ENCODE results near the gene ZNF808. TPM values are rescaled to one million over a fixed set of nuclear protein-coding genes. Genes with fewer than 3 reads are reported as not detected.
"Not testable (repeated sequence)": the region's sequence is repeated elsewhere in the genome, so short reads cannot be mapped to it uniquely, and the experiment has no call there.

ZNF808 gene
- total and polyA plus RNA-seq, 2 of the 4 experiments (the other 2 are of a cell fraction): 3.6 to 19.9 TPM

- H2BK5ac ChIP-seq (ENCODE audit: low read depth, low read length, poor library complexity, severe bottlenecking); H3K14ac ChIP-seq (replicated peaks; ENCODE audit: low read depth, low read length); CTCF ChIA-PET; in situ Hi-C loops (cut with MboI; ENCODE audit: low sequenced_read_pairs); dilution Hi-C loops (cut with HindIII; ENCODE audit: low sequenced_read_pairs, unreplicated experiment); H3K18ac ChIP-seq (ENCODE audit: low read depth, low read length); DNase-seq; H4K5ac ChIP-seq (ENCODE audit: low read depth, low read length); H3K9me1 ChIP-seq (ENCODE audit: insufficient read depth, low read length); H3K4ac ChIP-seq (ENCODE audit: low read depth, low read length); H2BK20ac ChIP-seq (ENCODE audit: low read depth, low read length); H4K20me1 ChIP-seq (ENCODE audit: insufficient read depth, low read length); H3K4me1 ChIP-seq (ENCODE audit: control insufficient read depth, insufficient read depth, low read length); H2BK15ac ChIP-seq (ENCODE audit: low read depth, low read length); intact Hi-C loops (cut with micrococcal nuclease); H3K27me3 ChIP-seq (ENCODE audit: control insufficient read depth, insufficient read depth, low read length); H3K9ac ChIP-seq (ENCODE audit: low read depth, low read length); H3K4me2 ChIP-seq (ENCODE audit: low read depth, low read length); H3K4me3 ChIP-seq (ENCODE audit: insufficient read depth, low read depth, low read length); H3K27ac ChIP-seq (ENCODE audit: insufficient read depth, low read length); BruUV-seq (replicated peaks); H2BK120ac ChIP-seq (ENCODE audit: low read depth, low read length); H4K8ac ChIP-seq (ENCODE audit: low read depth in 2 of 2, low read length in 2 of 2); H2AK9ac ChIP-seq (replicated peaks; ENCODE audit: low read depth, low read length, poor library complexity); H3K36me3 ChIP-seq (ENCODE audit: control insufficient read depth, insufficient read depth, low read length); H2AFZ ChIP-seq (replicated peaks; ENCODE audit: low read length, poor library complexity); H2AK5ac ChIP-seq (ENCODE audit: low read depth, low read length); POLR2A ChIA-PET (ENCODE audit: unreplicated experiment); H4K91ac ChIP-seq (ENCODE audit: insufficient read depth, low read depth, low read length); ATAC-seq (ENCODE audit: low read depth); H3K56ac ChIP-seq (ENCODE audit: extremely low read depth, insufficient read depth, low read length); H3K79me1 ChIP-seq (ENCODE audit: low read depth in 1 of 2, low read length in 2 of 2); H3K23ac ChIP-seq (ENCODE audit: low read depth, low read length): not testable (repeated sequence)
- no CpG with 5 or more reads among the region's 8 CpGs for WGBS, 2 experiments (ENCODE audit: extremely low coverage in 2 of 2, insufficient read length in 1 of 2)
- peaks cover 55% of the 10 kb centered on the region for H3K9me3 ChIP-seq (ENCODE audit: control insufficient read depth, insufficient read depth, low read length)
Measured at GRCh38 chr19:52485561-52486240, 41.8 kb upstream of the ZNF808 start.

Measured in IMR-90 (cell line).